GM12892 (cell line): Measurements from ENCODE around the gene NEUROD1.

Experiments
- DNase-seq: peaks from one replicate; pipeline ENCODE4 v3.0.0; 2011; ENCODE audit not compliant: insufficient read length
- FAIRE-seq: peaks from 2 replicates; lab custom pipeline; 2011; peaks lifted over from hg19 to GRCh38; lab: Jason Lieb, UNC
- POLR2A ChIP-seq: IDR thresholded peaks from 2 replicates; pipeline ENCODE4 v1.6.1; 2011; ENCODE audit warnings: low read depth, low read length, control low read depth
- POLR2AphosphoS5 ChIP-seq: IDR thresholded peaks from 2 replicates; pipeline ENCODE4 v1.6.1; 2011; ENCODE audit warnings: low read depth, low read length, control low read depth
- TAF1 ChIP-seq: IDR thresholded peaks from 2 replicates; pipeline ENCODE4 v1.6.1; 2011; ENCODE audit warnings: low read depth, mild to moderate bottlenecking, control low read depth, low read length, borderline replicate concordance

Gene NEUROD1

GRCh38 chr2:181677912-181678586, 2.3 kb downstream of the NEUROD1 start:
- TF ChIP-seq TAF1 (no peak), POLR2AphosphoS5 (no peak), POLR2A (no peak)
- no peak for DNase-seq
- FAIRE-seq, result peak; percentile 9

DNA sequence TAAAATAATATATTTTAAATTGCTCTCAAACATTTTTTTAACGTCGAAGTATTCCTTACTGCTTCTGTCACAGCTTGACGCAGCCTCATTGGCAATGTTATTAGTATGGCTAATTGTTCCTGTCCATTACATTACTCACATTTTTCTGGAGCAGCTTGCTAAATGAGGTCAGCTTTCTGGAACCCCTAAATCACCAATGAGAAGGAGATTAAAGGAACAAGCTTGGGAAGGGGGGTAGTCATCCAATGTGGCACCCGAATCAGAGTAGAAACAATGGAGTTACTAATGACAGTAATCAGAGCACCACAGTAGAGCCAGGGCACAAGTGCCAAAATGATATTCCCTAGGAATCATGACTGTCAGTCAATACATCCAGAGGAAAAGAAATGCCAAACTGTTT, 5.1 kb downstream of the NEUROD1 start:
- DNase-seq (no peak), FAIRE-seq (no peak)
- TF ChIP-seq TAF1 (no peak), POLR2AphosphoS5 (no peak), POLR2A (no peak)

GRCh38 chr2:181674461-181674860, 5.9 kb downstream of the NEUROD1 start:
- TF ChIP-seq POLR2AphosphoS5 (no peak), TAF1 (no peak), POLR2A (no peak)
- no peak for DNase-seq
- FAIRE-seq, result no peak

GRCh38 chr2:181673173-181673572, 7.1 kb downstream of the NEUROD1 start:
- FAIRE-seq (peak; percentile 81), DNase-seq (no peak)
- TF ChIP-seq TAF1 (no peak), POLR2AphosphoS5 (no peak), POLR2A (no peak)

GRCh38 chr2:181672255-181673008, 7.9 kb downstream of the NEUROD1 start:
- no peak for TF ChIP-seq POLR2AphosphoS5
- TF ChIP-seq POLR2A, result no peak
- no peak for TF ChIP-seq TAF1
- DNase-seq, result no peak
- FAIRE-seq, result peak; percentile 70

- no peak for DNase-seq
- no peak for TF ChIP-seq TAF1
- TF ChIP-seq POLR2A, result no peak
- TF ChIP-seq POLR2AphosphoS5, result no peak
- no peak for FAIRE-seq
Measured at GRCh38 chr2:181670632-181671031, 9.7 kb downstream of the NEUROD1 start.

DNA sequence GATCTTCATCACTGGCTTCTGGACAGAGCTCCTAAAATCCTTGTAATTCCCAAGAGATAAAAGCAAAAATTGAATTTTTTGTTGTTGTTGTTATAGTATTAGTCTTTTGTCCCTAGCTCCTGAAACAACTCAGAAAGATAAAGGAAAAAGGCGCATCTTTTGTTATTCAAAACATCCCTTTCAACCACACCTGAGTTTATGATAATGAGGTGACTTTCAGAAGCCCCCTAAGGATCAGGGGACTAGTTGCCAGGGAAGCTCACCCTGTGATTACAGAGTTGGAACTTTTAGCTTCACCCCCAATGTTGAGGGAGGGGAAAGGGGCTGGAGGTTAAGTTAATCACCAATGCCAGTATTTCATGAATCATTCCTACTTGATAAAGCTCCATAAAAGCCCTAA, 13.1 kb downstream of the NEUROD1 start:
- FAIRE-seq, result no peak
- TF ChIP-seq TAF1 (no peak), POLR2AphosphoS5 (no peak), POLR2A (no peak)

GRCh38 chr2:181662287-181662686, 18.0 kb downstream of the NEUROD1 start:
- TF ChIP-seq POLR2A, result no peak
- no peak for TF ChIP-seq POLR2AphosphoS5
- no peak for DNase-seq
- FAIRE-seq, result no peak

More for the DNA sequence above, 13.1 kb downstream of the NEUROD1 start:
- no peak for DNase-seq

- FAIRE-seq, result no peak
Measured at GRCh38 chr2:181660181-181660580, 20.1 kb downstream of the NEUROD1 start.

GRCh38 chr2:181658444-181658843, 21.9 kb downstream of the NEUROD1 start:
- TF ChIP-seq TAF1, result no peak
- no peak for TF ChIP-seq POLR2AphosphoS5
- no peak for TF ChIP-seq POLR2A
- DNase-seq, result no peak
- FAIRE-seq, result no peak

More at GRCh38 chr2:181660181-181660580, 20.1 kb downstream of the NEUROD1 start:
- no peak for TF ChIP-seq TAF1
- no peak for TF ChIP-seq POLR2AphosphoS5
- TF ChIP-seq POLR2A, result no peak
- no peak for DNase-seq

DNA sequence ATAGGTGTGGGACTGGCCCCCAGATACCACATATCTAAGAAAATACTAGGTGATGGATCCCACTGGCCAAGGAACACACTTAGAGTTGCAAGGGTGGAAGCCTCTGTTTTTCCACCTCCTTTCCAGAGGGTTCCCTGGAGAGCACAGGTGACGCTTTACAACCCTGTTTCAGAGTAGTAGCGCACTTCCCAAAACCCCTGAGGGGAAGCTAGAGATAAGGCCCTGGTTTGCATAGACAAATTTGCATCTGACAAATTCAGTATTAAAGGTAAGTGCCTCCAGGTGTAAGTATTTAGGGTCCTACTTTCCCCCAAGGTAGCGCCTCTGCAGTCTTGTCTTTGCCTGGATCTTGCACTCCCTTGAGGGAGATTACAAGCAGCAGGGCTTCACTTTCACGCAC, 22.9 kb downstream of the NEUROD1 start:
- DNase-seq, result no peak
- peak; percentile 5 for FAIRE-seq
- TF ChIP-seq POLR2A, result no peak
- no peak for TF ChIP-seq POLR2AphosphoS5
- no peak for TF ChIP-seq TAF1
